Caco-2 (cell line): ENCODE data around the gene HOXB7. TPM values are rescaled to one million over a fixed set of nuclear protein-coding genes. Genes with fewer than 3 reads are reported as not detected.
A peak's percentile ranks its signal among the peaks of the same experiment; 100 is the strongest.

Experiments
- BruUV-seq: library from RNA; stranded (reverse); fragments of 400-500 nt; replicated peaks from 2 replicates; lab custom pipeline; 2021; lab: Mats Ljungman, UMichigan
- CTCF ChIA-PET: fragments of 300-600 bp; sonication (Branson Sonifier 250); formaldehyde crosslinking; loops from one replicate; lab custom pipeline; 2022; ENCODE audit warnings: antibody characterized with exemption; lab: Charles Lee
- POLR2A ChIA-PET: fragments of 300-600 bp; sonication (Branson Sonifier 250); formaldehyde crosslinking; loops from one replicate; lab custom pipeline; 2022; ENCODE audit warnings: antibody characterized with exemption; lab: Charles Lee
- DNase-seq, 2 experiments: peaks; one replicate each; pipeline versions ENCODE4 v3.0.0 to v3.0.0-alpha.2; 2020 to 2022
- H3K27me3 ChIP-seq: replicated peaks from 2 replicates; pipeline ENCODE4 v1.6.0; 2011; ENCODE audit warnings: low read length; ENCODE audit not compliant: control insufficient read depth, insufficient read depth
- H3K36me3 ChIP-seq: 2 replicates; pipeline ENCODE4 v1.5.1; 2011; ENCODE audit warnings: low read length; ENCODE audit not compliant: control insufficient read depth, insufficient read depth
- H3K4me1 ChIP-seq: fragments of 250-450 bp; sonication (Bioruptor Pico); 2 replicates; pipeline ENCODE4 v1.5.1; 2020; ENCODE audit warnings: mild to moderate bottlenecking
- H3K4me3 ChIP-seq: 2 replicates; pipeline ENCODE4 v1.5.1; 2011; ENCODE audit warnings: low read depth, mild to moderate bottlenecking, control low read depth, low read length
- H3K9me3 ChIP-seq: fragments of 250-450 bp; sonication (Bioruptor Pico); 2 replicates; pipeline ENCODE4 v1.5.1; 2020; ENCODE audit warnings: mild to moderate bottlenecking, moderate library complexity
- H3K27ac Mint-ChIP-seq: one replicate; pipeline ENCODE4 v1.8.0; 2022; ENCODE audit warnings: mixed read lengths; ENCODE audit not compliant: unreplicated experiment
- H3K27me3 Mint-ChIP-seq: one replicate; pipeline ENCODE4 v1.8.0; 2022; ENCODE audit warnings: mixed read lengths; ENCODE audit not compliant: insufficient read depth, unreplicated experiment
- H3K36me3 Mint-ChIP-seq: one replicate; pipeline ENCODE4 v1.8.0; 2022; ENCODE audit warnings: mild to moderate bottlenecking, mixed read lengths; ENCODE audit not compliant: insufficient read depth, unreplicated experiment
- H3K4me1 Mint-ChIP-seq: one replicate; pipeline ENCODE4 v1.8.0; 2022; ENCODE audit warnings: low read depth, mixed read lengths; ENCODE audit not compliant: unreplicated experiment
- H3K4me3 Mint-ChIP-seq: one replicate; pipeline ENCODE4 v1.8.0; 2022; ENCODE audit warnings: mild to moderate bottlenecking, moderate library complexity, mixed read lengths; ENCODE audit not compliant: unreplicated experiment
- H3K9me3 Mint-ChIP-seq: one replicate; pipeline ENCODE4 v1.8.0; 2022; ENCODE audit warnings: mixed read lengths; ENCODE audit not compliant: unreplicated experiment
- intact Hi-C: fragments of 100-400 bp; cut with micrococcal nuclease; formaldehyde crosslinking; loops from one replicate; pipeline ENCODE4 v1.10.0; 2022; ENCODE audit not compliant: unreplicated experiment
- total RNA-seq: library from RNA; stranded (reverse); gene quantifications from 2 replicates; pipeline ENCODE4 v1.2.3, GENCODE V29; 2022
- TF ChIP-seq, protein P1 (sequence below), 2 experiments: fragments of 200-600 bp in 1 of 2; IDR thresholded peaks; 1 replicate in 1 of 2; 2 replicates in 1 of 2; pipeline versions ENCODE4 v1.5.1 to v1.8.0; 2011 to 2022; ENCODE audit warnings: antibody characterized with exemption in 1 of 2, control low read depth in 1 of 2, inconsistent platforms in 1 of 2, low read depth in 1 of 2, low read length in 1 of 2, mild to moderate bottlenecking in 1 of 2, moderate library complexity in 1 of 2; ENCODE audit not compliant: insufficient read depth in 1 of 2, severe bottlenecking in 1 of 2, unreplicated experiment in 1 of 2

HOXB7 gene
- total RNA-seq, 1 experiment from 2014 or later: 28.2 TPM

DNA sequence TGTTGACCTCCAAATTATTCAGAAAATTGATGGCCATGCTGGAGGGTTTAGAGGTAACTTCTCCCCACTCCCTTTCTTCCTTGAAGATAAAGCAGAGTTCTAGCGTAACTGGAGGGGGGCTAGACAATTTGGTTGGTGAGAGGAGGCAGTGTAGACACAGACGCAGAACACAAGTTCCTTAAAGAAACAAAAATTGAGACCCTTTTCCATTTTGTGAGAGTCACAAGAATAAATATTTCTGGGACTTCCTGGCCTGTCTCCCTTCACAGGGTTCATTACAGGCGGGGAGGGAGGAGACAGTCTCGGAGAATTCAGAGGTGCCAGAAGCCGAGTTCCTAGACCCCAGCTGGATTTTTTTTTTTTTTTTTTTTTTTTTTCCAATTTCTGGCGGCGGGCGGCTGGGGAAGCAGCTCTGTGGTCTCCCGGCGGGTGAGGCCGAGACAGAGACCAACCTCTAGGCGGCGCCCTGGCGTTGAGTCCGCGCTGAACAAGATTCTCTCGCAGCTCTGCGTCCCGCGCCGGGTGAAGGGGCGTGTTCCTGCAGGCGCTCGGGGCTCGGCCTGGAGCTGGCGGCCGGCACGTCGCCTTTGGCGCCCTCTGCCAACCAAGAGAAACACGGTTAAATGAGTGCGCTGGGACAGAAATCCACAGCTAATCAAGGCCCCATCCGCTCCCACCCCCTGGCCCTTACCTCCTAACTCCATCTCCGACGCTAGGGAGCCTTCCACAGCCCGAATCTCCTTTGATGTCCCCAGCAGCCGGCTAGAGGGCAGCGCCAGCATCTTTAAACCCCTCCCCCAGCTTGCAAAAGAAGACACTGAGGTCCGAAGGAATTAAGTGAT is 25.6 kb upstream of the HOXB7 start:
- peak in 1 of 2 experiments; percentile 49 for DNase-seq
- H3K27ac Mint-ChIP-seq: no peak overlapping the region
- ChIA-PET CTCF (interaction anchor here (0.6 to 1.8 kb wide), 7 partner anchors 35 to 301 kb away, joined by 3 to 8 read pairs (median 4); no protein-coding TSS in a partner anchor), POLR2A (interaction anchor here (0.7 kb wide), 1 partner anchor 11 kb away, joined by 4 read pairs; no protein-coding TSS in a partner anchor)
- H3K36me3 ChIP-seq: no peaks in the 10 kb centered on the region
- intact Hi-C loops: no loop called here
- no peaks in the 10 kb centered on the region for H3K27me3 ChIP-seq
- peaks cover 5% of the 10 kb centered on the region for H3K27me3 Mint-ChIP-seq
- no peaks in the 10 kb centered on the region for H3K9me3 ChIP-seq
- TF ChIP-seq, protein P1, sequence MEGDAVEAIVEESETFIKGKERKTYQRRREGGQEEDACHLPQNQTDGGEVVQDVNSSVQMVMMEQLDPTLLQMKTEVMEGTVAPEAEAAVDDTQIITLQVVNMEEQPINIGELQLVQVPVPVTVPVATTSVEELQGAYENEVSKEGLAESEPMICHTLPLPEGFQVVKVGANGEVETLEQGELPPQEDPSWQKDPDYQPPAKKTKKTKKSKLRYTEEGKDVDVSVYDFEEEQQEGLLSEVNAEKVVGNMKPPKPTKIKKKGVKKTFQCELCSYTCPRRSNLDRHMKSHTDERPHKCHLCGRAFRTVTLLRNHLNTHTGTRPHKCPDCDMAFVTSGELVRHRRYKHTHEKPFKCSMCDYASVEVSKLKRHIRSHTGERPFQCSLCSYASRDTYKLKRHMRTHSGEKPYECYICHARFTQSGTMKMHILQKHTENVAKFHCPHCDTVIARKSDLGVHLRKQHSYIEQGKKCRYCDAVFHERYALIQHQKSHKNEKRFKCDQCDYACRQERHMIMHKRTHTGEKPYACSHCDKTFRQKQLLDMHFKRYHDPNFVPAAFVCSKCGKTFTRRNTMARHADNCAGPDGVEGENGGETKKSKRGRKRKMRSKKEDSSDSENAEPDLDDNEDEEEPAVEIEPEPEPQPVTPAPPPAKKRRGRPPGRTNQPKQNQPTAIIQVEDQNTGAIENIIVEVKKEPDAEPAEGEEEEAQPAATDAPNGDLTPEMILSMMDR (IDR thresholded peaks at IDR 0.05; ENCODE audit: insufficient read depth in 1 of 2, low read depth in 1 of 2, low read length in 1 of 2, severe bottlenecking in 1 of 2, unreplicated experiment in 1 of 2): peak in 1 of 2 experiments; percentile 51
- BruUV-seq: no TSS peak
- H3K9me3 Mint-ChIP-seq: no peaks in the 10 kb centered on the region
- H3K4me3 Mint-ChIP-seq: no peak overlapping the region
- H3K4me3 ChIP-seq: no peak overlapping the region
- H3K4me1 ChIP-seq: peaks cover 5% of the 10 kb centered on the region
- no peaks in the 10 kb centered on the region for H3K36me3 Mint-ChIP-seq
- H3K4me1 Mint-ChIP-seq: no peaks in the 10 kb centered on the region

- DNase-seq: no peak
- Mint-ChIP-seq H3K27me3 (peaks cover 3% of the 10 kb centered on the region), H3K9me3 (no peaks in the 10 kb centered on the region), H3K27ac (no peak overlapping the region), H3K36me3 (no peaks in the 10 kb centered on the region), H3K4me3 (no peak overlapping the region), H3K4me1 (peaks cover 8% of the 10 kb centered on the region)
- TF ChIP-seq, protein P1 (IDR thresholded peaks at IDR 0.05; ENCODE audit: insufficient read depth in 1 of 2, low read depth in 1 of 2, low read length in 1 of 2, severe bottlenecking in 1 of 2, unreplicated experiment in 1 of 2): no peak
- Histone ChIP-seq H3K27me3 (no peaks in the 10 kb centered on the region), H3K4me1 (peaks cover 14% of the 10 kb centered on the region), H3K36me3 (no peaks in the 10 kb centered on the region), H3K9me3 (no peaks in the 10 kb centered on the region), H3K4me3 (no peak overlapping the region)
- intact Hi-C loops: no loop called here
- BruUV-seq: no TSS peak
- ChIA-PET CTCF (interaction anchor here (0.6 kb wide), 2 partner anchors 22 to 37 kb away, joined by 3 to 5 read pairs; no protein-coding TSS in a partner anchor), POLR2A (interaction anchor here (0.6 kb wide), 1 partner anchor 497 kb away, joined by 4 read pairs; no protein-coding TSS in a partner anchor)
Observed at GRCh38 chr17:48634493-48635208, 23.8 kb upstream of the HOXB7 start.

GRCh38 chr17:48633266-48633677 is 22.5 kb upstream of the HOXB7 start:
- H3K36me3 Mint-ChIP-seq: no peaks in the 10 kb centered on the region
- ChIA-PET CTCF (interaction anchor here (1.0 to 1.6 kb wide), 2 partner anchors 171 to 246 kb away, joined by 3 read pairs; no protein-coding TSS in a partner anchor), POLR2A (no interaction called here)
- TF ChIP-seq, protein P1 (IDR thresholded peaks at IDR 0.05; ENCODE audit: insufficient read depth in 1 of 2, low read depth in 1 of 2, low read length in 1 of 2, severe bottlenecking in 1 of 2, unreplicated experiment in 1 of 2): no peak
- Histone ChIP-seq H3K36me3 (no peaks in the 10 kb centered on the region), H3K27me3 (no peaks in the 10 kb centered on the region; the same call in 1 of the 2 replicates), H3K9me3 (no peaks in the 10 kb centered on the region), H3K4me3 (no peak overlapping the region), H3K4me1 (peaks cover 14% of the 10 kb centered on the region)
- peaks cover 7% of the 10 kb centered on the region for H3K27me3 Mint-ChIP-seq
- no TSS peak for BruUV-seq
- H3K4me1 Mint-ChIP-seq: peaks cover 8% of the 10 kb centered on the region
- no peak overlapping the region for H3K4me3 Mint-ChIP-seq
- intact Hi-C loops: no loop called here
- H3K27ac Mint-ChIP-seq: no peak overlapping the region
- no peak for DNase-seq
- H3K9me3 Mint-ChIP-seq: no peaks in the 10 kb centered on the region
